AG09309 (cell line): ENCODE results near the gene SFT2D3.
A peak's percentile ranks its signal among the peaks of the same experiment; 100 is the strongest.

Source experiments
- DNase-seq: peaks from one replicate; pipeline ENCODE4 v3.0.0-alpha.2; 2010; ENCODE audit warnings: low read depth
- H3K4me3 ChIP-seq: 2 replicates; pipeline ENCODE4 v1.5.1; 2011; ENCODE audit warnings: mild to moderate bottlenecking, low read depth, low read length, moderate library complexity; ENCODE audit not compliant: control insufficient read depth
- TF ChIP-seq, protein P1 (sequence below): IDR thresholded peaks from 2 replicates; pipeline ENCODE4 v1.5.1; 2011; ENCODE audit warnings: mild to moderate bottlenecking, low read depth, low read length, inconsistent platforms; ENCODE audit not compliant: insufficient read depth, control insufficient read depth; ENCODE audit errors: missing control alignments

The SFT2D3 gene

DNA sequence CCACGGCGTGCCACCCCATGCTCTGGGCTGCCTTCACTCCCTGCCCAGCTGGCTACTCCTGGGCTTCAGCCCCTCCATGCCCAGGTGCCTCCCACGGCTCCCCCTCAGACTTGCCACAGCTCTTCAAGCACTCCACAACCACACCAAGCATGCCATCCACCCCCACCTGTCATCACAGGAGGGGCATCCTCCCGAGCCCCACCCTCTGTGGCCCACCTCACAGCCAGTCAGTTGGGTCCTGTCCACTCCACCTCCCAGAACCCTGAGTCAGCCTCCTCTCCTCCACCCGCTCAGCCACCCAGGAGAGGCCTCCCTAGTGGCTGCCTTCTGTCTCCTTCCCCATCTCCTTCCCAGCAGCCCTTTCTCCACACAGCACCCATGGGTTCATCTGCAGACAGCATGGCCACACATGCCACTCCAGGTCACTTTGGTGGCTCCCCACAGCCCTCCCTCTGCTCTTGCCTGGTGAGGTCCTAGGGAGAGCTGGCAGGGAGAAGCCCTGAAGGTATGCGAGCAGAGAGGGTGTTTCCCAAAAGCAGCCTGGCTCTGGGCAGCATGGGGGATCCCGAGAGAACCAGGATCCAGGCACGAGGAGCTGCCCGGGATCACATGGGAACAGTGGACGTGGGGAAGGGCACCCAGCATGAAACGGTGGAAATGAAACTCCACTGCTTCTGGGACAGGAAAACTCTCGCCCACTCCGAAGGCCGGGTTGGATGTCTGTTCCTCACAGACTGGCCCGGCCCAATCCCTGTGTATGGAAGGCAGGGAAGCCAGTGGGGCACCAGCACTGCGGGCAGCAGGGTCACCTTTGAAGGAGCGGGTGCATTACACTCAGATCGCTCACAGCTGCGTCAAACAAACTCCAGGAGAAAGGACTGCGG is 28.7 kb upstream of the SFT2D3 start:
- DNase-seq: no peak
- TF ChIP-seq, protein P1, sequence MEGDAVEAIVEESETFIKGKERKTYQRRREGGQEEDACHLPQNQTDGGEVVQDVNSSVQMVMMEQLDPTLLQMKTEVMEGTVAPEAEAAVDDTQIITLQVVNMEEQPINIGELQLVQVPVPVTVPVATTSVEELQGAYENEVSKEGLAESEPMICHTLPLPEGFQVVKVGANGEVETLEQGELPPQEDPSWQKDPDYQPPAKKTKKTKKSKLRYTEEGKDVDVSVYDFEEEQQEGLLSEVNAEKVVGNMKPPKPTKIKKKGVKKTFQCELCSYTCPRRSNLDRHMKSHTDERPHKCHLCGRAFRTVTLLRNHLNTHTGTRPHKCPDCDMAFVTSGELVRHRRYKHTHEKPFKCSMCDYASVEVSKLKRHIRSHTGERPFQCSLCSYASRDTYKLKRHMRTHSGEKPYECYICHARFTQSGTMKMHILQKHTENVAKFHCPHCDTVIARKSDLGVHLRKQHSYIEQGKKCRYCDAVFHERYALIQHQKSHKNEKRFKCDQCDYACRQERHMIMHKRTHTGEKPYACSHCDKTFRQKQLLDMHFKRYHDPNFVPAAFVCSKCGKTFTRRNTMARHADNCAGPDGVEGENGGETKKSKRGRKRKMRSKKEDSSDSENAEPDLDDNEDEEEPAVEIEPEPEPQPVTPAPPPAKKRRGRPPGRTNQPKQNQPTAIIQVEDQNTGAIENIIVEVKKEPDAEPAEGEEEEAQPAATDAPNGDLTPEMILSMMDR: no peak
- H3K4me3 ChIP-seq: no peak overlapping the region

DNA sequence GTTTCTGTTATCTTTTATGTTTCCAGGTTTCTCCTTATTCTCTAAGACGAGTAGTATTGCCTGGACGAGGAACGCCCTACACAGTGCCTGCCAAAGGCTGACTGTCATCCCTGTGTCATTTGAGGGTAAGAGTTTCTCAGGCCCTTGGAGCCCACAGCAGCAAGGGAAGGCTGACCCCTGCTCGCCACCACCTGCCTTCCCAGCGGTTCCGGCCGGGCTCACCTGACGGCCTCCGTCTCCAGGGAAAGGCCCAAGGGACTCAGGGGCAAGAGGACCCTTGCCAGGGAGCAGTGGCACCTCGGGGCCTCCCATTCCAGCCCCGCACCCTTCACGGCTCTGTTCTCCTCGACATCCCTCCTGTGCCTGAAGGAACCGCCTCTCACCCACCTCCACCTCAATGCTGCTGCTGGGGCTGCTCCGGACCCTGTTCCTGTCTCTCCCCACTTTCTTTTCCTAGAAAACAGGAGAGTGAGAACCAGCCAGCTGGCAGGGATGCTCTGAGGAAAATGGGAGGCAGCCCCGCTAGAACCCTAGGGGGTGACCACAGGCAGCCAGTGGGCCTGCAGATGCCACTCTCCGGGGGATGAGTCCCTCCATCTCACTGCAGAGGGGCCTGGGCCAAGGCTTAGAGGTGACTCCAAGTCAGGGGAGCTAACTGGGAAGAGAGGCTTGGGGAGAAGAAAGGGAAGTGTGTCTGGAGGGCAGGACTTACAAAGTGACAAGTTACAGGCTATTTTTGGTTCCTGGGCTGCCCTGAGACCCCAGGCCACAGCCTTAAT is 27.8 kb upstream of the SFT2D3 start:
- DNase-seq: no peak
- TF ChIP-seq, protein P1: no peak
- H3K4me3 ChIP-seq: no peak overlapping the region

DNA sequence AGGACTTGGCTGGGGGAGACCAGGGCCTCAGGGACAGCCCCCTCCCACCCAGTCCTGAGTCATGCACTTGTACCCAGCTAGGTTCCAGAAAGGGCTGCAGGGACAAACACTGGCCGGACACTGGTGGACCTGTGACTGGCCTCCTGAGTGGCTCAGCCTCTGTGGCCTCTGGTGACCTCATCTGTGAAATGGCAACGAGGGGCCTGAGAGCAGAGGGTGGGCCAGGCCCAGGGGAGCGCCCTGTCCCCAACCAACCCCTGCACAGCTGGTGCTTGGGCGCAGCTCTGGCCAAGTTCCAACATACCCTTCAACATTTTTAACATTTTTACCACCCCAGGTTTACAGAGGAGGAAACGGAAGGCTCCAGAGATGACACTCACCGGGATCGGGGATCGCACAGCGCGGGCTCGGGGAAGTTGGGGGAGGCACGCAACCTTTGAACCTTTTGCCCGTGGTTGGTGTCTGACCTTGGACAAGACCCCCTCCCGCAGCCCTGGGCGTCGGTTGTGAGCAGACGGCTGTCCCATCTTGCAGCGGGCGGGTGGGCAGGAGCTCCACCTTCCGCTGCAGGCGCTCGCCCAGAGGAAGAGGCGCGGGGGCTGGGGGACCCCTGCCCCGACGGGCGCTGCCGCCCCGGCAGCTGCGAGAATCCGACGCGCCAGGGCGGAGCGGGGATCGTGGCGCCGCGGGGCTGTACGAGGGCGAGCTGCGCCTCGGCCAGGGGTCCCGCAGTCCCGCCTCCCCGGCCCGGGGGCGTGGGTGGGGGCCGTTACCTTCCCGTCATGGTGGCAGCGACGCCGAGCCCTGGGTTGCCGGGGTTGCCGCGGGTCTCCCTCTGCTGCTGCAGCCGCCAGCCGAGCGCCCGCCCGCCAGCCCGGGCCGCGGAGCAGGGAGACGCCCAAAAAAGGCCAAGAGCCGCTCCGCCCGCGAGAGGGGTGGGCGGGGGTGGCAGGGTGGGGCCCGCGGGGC is 26.8 kb upstream of the SFT2D3 start:
- DNase-seq: no peak
- peak overlapping the region; percentile 62 for H3K4me3 ChIP-seq
- TF ChIP-seq, protein P1: no peak

DNA sequence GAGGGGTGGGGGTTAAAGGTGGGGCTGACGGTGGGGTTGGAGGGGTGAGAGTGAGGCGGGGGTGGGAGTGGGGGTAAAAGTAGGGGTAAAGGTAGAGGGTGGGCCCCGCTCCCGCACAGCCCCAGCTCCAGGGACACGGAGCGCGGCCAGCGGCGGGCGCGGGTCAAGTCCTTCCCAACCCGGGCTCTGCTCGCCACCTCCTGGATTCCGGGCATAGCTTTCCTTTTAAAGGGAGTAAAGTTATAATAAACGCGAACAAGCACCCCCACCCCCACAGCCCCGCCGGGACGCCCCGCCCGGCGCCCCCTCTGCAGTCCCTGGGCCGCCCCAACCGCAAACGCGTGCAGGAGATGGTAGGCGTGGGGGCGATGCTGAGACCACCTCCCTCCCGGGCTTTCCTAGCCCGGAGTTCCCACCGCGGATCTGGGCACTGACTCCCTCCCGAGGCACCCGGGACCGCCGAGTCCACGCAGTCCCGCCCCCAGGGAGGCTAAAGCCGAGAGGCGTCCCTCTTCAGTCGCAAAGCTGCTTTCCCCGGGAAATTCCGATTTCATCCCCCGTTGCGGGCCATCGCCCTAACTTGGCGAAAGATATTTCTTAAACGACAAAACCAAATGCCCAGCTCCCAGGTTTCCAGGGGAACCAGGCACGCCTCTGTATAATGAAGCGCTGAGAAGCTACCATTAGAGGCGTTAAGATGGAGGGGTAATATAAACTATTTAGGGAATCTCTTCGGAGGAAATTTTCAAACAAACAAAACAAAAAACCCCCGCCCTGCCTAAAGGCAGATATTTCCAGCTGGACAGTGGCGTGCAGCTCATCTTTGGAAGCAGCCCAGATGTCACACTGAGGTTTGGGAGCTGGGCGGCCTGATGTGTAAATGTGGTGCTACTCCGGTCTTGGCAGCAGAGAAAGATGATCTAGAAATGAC is 25.7 kb upstream of the SFT2D3 start, which contains the start of gene LIMS2:
Gene LIMS2, minus strand, starts transcription at position 200 of the 931 bp plus-strand sequence. CDS start 506 bp downstream, outside the sequence.
- DNase-seq: no peak
- TF ChIP-seq, protein P1: peak; percentile 25
- peak within 1 kb of the TSS; percentile 62 for H3K4me3 ChIP-seq

DNA sequence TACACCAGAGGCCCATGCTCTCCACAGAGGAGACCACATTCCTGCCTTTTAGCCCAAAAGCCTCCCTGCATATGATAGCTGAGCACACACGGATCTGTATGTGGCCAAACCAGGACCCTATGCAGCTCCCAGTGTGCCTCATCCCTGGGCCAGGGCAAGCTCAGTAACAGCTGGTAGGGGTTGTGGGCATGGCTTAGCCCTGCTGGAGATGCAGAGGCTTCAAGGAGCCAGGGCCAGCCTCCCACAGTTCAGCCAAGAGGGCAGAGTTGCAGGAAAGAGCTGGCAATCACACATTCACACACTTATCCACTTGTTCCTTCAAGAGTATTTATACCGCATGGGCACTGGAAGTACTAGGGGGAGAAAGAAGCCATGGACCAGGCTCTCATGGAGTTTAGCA is 24.4 kb upstream of the SFT2D3 start:
- TF ChIP-seq, protein P1: no peak
- H3K4me3 ChIP-seq: no peak overlapping the region
- no peak for DNase-seq
